HG03175 (cell line): Measurements from ENCODE around the gene SAMD3.
"Not testable (repeated sequence)": the region's sequence is repeated elsewhere in the genome, so short reads cannot be mapped to it uniquely, and the experiment has no call there.

Experiments used
- ATAC-seq: cut with Tn5 transposase; IDR thresholded peaks from one replicate; pipeline ENCODE4 v1.9.1; 2021; ENCODE audit warnings: mild to moderate bottlenecking, moderate library complexity; ENCODE audit not compliant: unreplicated experiment

The SAMD3 gene

GRCh38 chr6:130182466-130182865 lies 40.3 kb downstream of the SAMD3 start:
- ATAC-seq = no peak

- no peak for ATAC-seq
These were observed 44.1 kb downstream of the SAMD3 start for GRCh38 chr6:130178692-130179091.

- ATAC-seq = no peak
These were observed 46.4 kb downstream of the SAMD3 start for GRCh38 chr6:130176378-130176777.

- ATAC-seq = not testable (repeated sequence)
These were observed 49.3 kb downstream of the SAMD3 start for GRCh38 chr6:130173377-130174004.

- not testable (repeated sequence) for ATAC-seq
These were observed 52.6 kb downstream of the SAMD3 start for GRCh38 chr6:130170160-130170559.

GRCh38 chr6:130167655-130168054 lies 55.1 kb downstream of the SAMD3 start:
- ATAC-seq = no peak

- ATAC-seq = no peak
These were observed 58.5 kb downstream of the SAMD3 start for GRCh38 chr6:130164251-130164650.

- no peak for ATAC-seq
These were observed 59.5 kb downstream of the SAMD3 start for GRCh38 chr6:130163266-130163665.

- ATAC-seq = no peak
These were observed 60.3 kb downstream of the SAMD3 start for GRCh38 chr6:130162421-130162820.

GRCh38 chr6:130161683-130162404 lies 60.9 kb downstream of the SAMD3 start:
- ATAC-seq = no peak

- ATAC-seq = no peak
These were observed 62.8 kb downstream of the SAMD3 start for GRCh38 chr6:130159956-130160355.

GRCh38 chr6:130158548-130158947 lies 64.2 kb downstream of the SAMD3 start:
- ATAC-seq = no peak

- ATAC-seq = no peak
These were observed 64.7 kb downstream of the SAMD3 start for GRCh38 chr6:130158056-130158455.

GRCh38 chr6:130156908-130157307 lies 65.8 kb downstream of the SAMD3 start:
- ATAC-seq = no peak

- ATAC-seq = no peak
These were observed 69.7 kb downstream of the SAMD3 start for GRCh38 chr6:130152908-130153510.

- no peak for ATAC-seq
These were observed 71.8 kb downstream of the SAMD3 start for GRCh38 chr6:130150906-130151305.

- not testable (repeated sequence) for ATAC-seq
These were observed 73.7 kb downstream of the SAMD3 start for GRCh38 chr6:130149016-130149415.

GRCh38 chr6:130148181-130148580 lies 74.6 kb downstream of the SAMD3 start:
- ATAC-seq = no peak

GRCh38 chr6:130147111-130147510 lies 75.6 kb downstream of the SAMD3 start:
- ATAC-seq = no peak

- ATAC-seq = no peak
These were observed 79.0 kb downstream of the SAMD3 start for GRCh38 chr6:130143709-130144108.

GRCh38 chr6:130140084-130140483 lies 82.7 kb downstream of the SAMD3 start:
- no peak for ATAC-seq

- peak; percentile 43 for ATAC-seq
These were observed 83.9 kb downstream of the SAMD3 start for GRCh38 chr6:130138909-130139242.
